ENCODE results near the gene FBN1.

DNA sequence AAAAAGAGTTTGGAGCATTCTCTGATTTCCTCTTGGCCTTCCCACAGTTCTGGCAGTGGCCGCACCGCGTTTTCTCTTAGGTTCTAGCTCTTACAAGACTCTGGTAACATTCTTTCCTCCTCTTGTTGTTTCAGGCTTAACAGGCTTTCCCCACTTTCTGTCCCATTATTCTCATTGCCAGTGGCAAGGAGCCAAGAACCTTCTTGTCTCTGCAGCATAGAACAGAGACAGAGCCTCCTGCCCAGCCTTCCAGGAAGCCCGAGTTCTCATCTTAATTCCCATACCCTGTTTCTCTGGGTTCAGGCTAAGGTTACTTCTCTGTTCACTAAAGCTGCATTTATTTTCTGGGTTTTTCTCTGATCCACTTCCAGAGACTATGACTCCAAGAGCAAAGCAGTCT, 253.2 kb downstream of the FBN1 start:
- TF ChIP-seq EZH2 (conservative IDR thresholded peaks at IDR 0.05; ENCODE audit: low read depth, low read length): no peak
- TF ChIP-seq, protein P1, sequence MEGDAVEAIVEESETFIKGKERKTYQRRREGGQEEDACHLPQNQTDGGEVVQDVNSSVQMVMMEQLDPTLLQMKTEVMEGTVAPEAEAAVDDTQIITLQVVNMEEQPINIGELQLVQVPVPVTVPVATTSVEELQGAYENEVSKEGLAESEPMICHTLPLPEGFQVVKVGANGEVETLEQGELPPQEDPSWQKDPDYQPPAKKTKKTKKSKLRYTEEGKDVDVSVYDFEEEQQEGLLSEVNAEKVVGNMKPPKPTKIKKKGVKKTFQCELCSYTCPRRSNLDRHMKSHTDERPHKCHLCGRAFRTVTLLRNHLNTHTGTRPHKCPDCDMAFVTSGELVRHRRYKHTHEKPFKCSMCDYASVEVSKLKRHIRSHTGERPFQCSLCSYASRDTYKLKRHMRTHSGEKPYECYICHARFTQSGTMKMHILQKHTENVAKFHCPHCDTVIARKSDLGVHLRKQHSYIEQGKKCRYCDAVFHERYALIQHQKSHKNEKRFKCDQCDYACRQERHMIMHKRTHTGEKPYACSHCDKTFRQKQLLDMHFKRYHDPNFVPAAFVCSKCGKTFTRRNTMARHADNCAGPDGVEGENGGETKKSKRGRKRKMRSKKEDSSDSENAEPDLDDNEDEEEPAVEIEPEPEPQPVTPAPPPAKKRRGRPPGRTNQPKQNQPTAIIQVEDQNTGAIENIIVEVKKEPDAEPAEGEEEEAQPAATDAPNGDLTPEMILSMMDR (CRISPR knock-in tag; IDR thresholded peaks at IDR 0.05): no peak
- TF ChIP-seq, protein P2, sequence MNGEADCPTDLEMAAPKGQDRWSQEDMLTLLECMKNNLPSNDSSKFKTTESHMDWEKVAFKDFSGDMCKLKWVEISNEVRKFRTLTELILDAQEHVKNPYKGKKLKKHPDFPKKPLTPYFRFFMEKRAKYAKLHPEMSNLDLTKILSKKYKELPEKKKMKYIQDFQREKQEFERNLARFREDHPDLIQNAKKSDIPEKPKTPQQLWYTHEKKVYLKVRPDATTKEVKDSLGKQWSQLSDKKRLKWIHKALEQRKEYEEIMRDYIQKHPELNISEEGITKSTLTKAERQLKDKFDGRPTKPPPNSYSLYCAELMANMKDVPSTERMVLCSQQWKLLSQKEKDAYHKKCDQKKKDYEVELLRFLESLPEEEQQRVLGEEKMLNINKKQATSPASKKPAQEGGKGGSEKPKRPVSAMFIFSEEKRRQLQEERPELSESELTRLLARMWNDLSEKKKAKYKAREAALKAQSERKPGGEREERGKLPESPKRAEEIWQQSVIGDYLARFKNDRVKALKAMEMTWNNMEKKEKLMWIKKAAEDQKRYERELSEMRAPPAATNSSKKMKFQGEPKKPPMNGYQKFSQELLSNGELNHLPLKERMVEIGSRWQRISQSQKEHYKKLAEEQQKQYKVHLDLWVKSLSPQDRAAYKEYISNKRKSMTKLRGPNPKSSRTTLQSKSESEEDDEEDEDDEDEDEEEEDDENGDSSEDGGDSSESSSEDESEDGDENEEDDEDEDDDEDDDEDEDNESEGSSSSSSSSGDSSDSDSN (CRISPR knock-in tag; IDR thresholded peaks at IDR 0.05): no peak
